ENCODE measurements around the gene FGFBP2.
A peak's percentile ranks its signal among the peaks of the same experiment; 100 is the strongest.

Gene FGFBP2

GRCh38 chr4:15944895-15945294 lies 18.1 kb downstream of the FGFBP2 start:
- H3K4me3 ChIP-seq (ENCODE audit: low read length) = no peak overlapping the region
- H3K4ac ChIP-seq (ENCODE audit: low read depth, low read length) = no peak overlapping the region
- H3K23ac ChIP-seq (ENCODE audit: low read length) = no peak overlapping the region
- H4K8ac ChIP-seq (ENCODE audit: low read depth, low read length) = no peak overlapping the region
- H3K27ac ChIP-seq (ENCODE audit: low read depth, low read length) = no peak overlapping the region
- H3K4me1 ChIP-seq (ENCODE audit: control insufficient read depth, low read depth, low read length) = peaks cover 3% of the 10 kb centered on the region
- no peak overlapping the region for H2BK15ac ChIP-seq (replicated peaks; ENCODE audit: low read depth)
- no peaks in the 10 kb centered on the region for H3K27me3 ChIP-seq (ENCODE audit: insufficient read depth, low read length, poor library complexity)
- WGBS (ENCODE audit: extremely low coverage, insufficient coverage, low lambda C conversion rate) = no CpG with 5 or more reads among the region's 2 CpGs
- no peaks in the 10 kb centered on the region for H3K79me2 ChIP-seq (ENCODE audit: control insufficient read depth, insufficient read depth, low read length)
- H2AK5ac ChIP-seq (ENCODE audit: low read length) = no peak overlapping the region
- no peak overlapping the region for H3K56ac ChIP-seq (ENCODE audit: low read length)
- no peak overlapping the region for H2BK5ac ChIP-seq (ENCODE audit: low read length)
- DNase-seq = no peak
- no peaks in the 10 kb centered on the region for H3K36me3 ChIP-seq (ENCODE audit: control insufficient read depth, insufficient read depth, low read length)
- no peak overlapping the region for H2BK120ac ChIP-seq (ENCODE audit: low read depth, low read length)
- H3K79me1 ChIP-seq (ENCODE audit: low read length) = no peaks in the 10 kb centered on the region
- H3K18ac ChIP-seq (ENCODE audit: low read length) = no peak overlapping the region
- H3K4me2 ChIP-seq (ENCODE audit: low read length) = no peak overlapping the region
- no peak overlapping the region for H3K9ac ChIP-seq (ENCODE audit: low read length)
- H4K5ac ChIP-seq (ENCODE audit: low read length) = no peak overlapping the region

DNA sequence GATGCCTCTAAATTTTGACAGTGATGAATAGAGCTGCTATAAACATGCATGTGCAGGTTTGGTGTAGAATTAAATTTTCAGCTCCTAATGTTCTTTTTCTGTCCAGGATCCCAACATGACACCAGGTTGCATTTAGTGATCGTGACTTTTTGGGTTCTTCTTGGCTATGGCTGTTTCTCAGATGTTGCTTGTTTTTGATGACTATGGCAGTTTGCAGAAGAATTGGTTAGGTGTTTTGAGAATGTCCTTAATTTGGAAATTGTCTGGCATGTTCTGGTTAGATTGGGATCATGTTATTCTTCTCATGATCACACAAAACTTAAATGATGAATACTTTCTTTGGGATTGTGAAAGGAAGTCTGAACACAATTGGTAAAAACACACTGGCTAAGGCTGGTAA lies 20.7 kb downstream of the FGFBP2 start:
- H3K18ac ChIP-seq (ENCODE audit: low read length) = no peak overlapping the region
- no peak overlapping the region for H3K4me2 ChIP-seq (ENCODE audit: low read length)
- DNase-seq = no peak
- no peak overlapping the region for H2BK120ac ChIP-seq (ENCODE audit: low read depth, low read length)
- H4K5ac ChIP-seq (ENCODE audit: low read length) = no peak overlapping the region
- no peak overlapping the region for H3K4ac ChIP-seq (ENCODE audit: low read depth, low read length)
- WGBS (ENCODE audit: extremely low coverage, insufficient coverage, low lambda C conversion rate) = no CpG with 5 or more reads among the region's 1 CpG
- no peak overlapping the region for H2AK5ac ChIP-seq (ENCODE audit: low read length)
- no peak overlapping the region for H2BK15ac ChIP-seq (replicated peaks; ENCODE audit: low read depth)
- no peak overlapping the region for H3K4me3 ChIP-seq (ENCODE audit: low read length)
- H3K79me2 ChIP-seq (ENCODE audit: control insufficient read depth, insufficient read depth, low read length) = no peaks in the 10 kb centered on the region
- H4K8ac ChIP-seq (ENCODE audit: low read depth, low read length) = no peak overlapping the region
- no peak overlapping the region for H3K27ac ChIP-seq (ENCODE audit: low read depth, low read length)
- no peak overlapping the region for H3K56ac ChIP-seq (ENCODE audit: low read length)
- H3K9ac ChIP-seq (ENCODE audit: low read length) = no peak overlapping the region
- no peaks in the 10 kb centered on the region for H3K36me3 ChIP-seq (ENCODE audit: control insufficient read depth, insufficient read depth, low read length)
- no peak overlapping the region for H3K23ac ChIP-seq (ENCODE audit: low read length)
- H2BK5ac ChIP-seq (ENCODE audit: low read length) = no peak overlapping the region
- H3K4me1 ChIP-seq (ENCODE audit: control insufficient read depth, low read depth, low read length) = peaks cover 3% of the 10 kb centered on the region
- H3K79me1 ChIP-seq (ENCODE audit: low read length) = no peaks in the 10 kb centered on the region
- no peaks in the 10 kb centered on the region for H3K27me3 ChIP-seq (ENCODE audit: insufficient read depth, low read length, poor library complexity)

DNA sequence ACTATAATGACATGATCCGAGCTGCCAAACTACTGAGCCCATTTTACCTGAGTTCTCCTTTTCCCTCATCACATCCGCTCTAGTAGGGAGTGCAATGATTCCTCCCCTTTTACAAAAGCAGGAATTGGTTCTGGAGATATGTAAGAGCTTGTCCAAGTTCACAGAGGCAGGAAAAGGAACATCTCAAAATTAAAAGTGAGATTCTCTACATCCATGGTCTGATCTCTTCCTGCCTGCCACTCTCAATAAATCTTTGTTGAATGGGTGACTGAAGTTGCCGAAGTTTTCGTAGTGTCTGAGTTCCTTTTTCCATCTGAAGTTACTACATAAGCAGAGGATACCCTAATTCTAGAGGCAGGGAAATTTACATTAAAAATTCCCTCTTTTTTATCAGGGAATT lies 24.3 kb downstream of the FGFBP2 start, which contains the start of gene FGFBP1:
TSS of gene FGFBP1 (minus strand) at position 101 of the 400 bp plus-strand sequence. CDS start 2,108 bp downstream, outside the sequence.
- Histone ChIP-seq H3K4ac (ENCODE audit: low read depth, low read length) (no peak within 1 kb of the TSS), H3K79me2 (ENCODE audit: control insufficient read depth, insufficient read depth, low read length) (no peaks in the 10 kb centered on the region), H3K4me1 (ENCODE audit: control insufficient read depth, low read depth, low read length) (no peaks in the 10 kb centered on the region), H3K9ac (ENCODE audit: low read length) (no peak within 1 kb of the TSS), H3K79me1 (ENCODE audit: low read length) (no peaks in the 10 kb centered on the region), H3K4me2 (ENCODE audit: low read length) (no peak within 1 kb of the TSS), H3K23ac (ENCODE audit: low read length) (no peak within 1 kb of the TSS), H3K4me3 (ENCODE audit: low read length) (no peak within 1 kb of the TSS), H2BK15ac (replicated peaks; ENCODE audit: low read depth) (no peak within 1 kb of the TSS), H4K5ac (ENCODE audit: low read length) (no peak within 1 kb of the TSS), H2AK5ac (ENCODE audit: low read length) (no peak within 1 kb of the TSS), H3K27ac (ENCODE audit: low read depth, low read length) (no peak within 1 kb of the TSS), H3K36me3 (ENCODE audit: control insufficient read depth, insufficient read depth, low read length) (no peaks in the 10 kb centered on the region), H3K56ac (ENCODE audit: low read length) (no peak within 1 kb of the TSS), H3K18ac (ENCODE audit: low read length) (no peak within 1 kb of the TSS), H2BK5ac (ENCODE audit: low read length) (no peak within 1 kb of the TSS), H2BK120ac (ENCODE audit: low read depth, low read length) (no peak within 1 kb of the TSS), H4K8ac (ENCODE audit: low read depth, low read length) (no peak within 1 kb of the TSS), H3K27me3 (ENCODE audit: insufficient read depth, low read length, poor library complexity) (no peaks in the 10 kb centered on the region)
- no CpG with 5 or more reads among the region's 4 CpGs for WGBS (ENCODE audit: extremely low coverage, insufficient coverage, low lambda C conversion rate)
- no peak for DNase-seq

DNA sequence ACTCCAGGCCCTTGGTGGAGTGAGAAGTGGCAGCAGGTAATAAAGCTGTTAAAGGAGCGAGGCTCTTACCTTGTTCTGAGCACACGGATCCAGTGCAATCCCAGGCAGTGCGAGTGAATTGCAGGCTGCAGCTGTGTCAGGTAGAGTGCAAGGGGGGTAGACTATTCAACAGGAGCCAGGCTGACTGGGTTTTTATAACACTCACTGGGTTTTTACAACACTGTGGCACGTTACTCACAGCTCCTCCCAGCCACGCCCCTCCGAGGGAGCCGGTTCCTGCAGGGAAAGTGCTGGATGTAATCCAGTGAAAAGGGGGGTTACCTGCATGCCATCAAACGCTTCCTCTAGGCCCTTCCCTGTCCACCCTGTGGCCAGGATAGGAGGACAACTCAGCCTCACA lies 24.8 kb downstream of the FGFBP2 start:
- Histone ChIP-seq H2BK120ac (ENCODE audit: low read depth, low read length) (no peak overlapping the region), H3K4me2 (ENCODE audit: low read length) (no peak overlapping the region), H3K79me1 (ENCODE audit: low read length) (no peaks in the 10 kb centered on the region), H3K23ac (ENCODE audit: low read length) (no peak overlapping the region), H3K4me3 (ENCODE audit: low read length) (no peak overlapping the region), H2BK5ac (ENCODE audit: low read length) (no peak overlapping the region), H3K36me3 (ENCODE audit: control insufficient read depth, insufficient read depth, low read length) (no peaks in the 10 kb centered on the region), H3K18ac (ENCODE audit: low read length) (no peak overlapping the region), H3K56ac (ENCODE audit: low read length) (no peak overlapping the region), H4K8ac (ENCODE audit: low read depth, low read length) (no peak overlapping the region), H2BK15ac (replicated peaks; ENCODE audit: low read depth) (no peak overlapping the region), H2AK5ac (ENCODE audit: low read length) (no peak overlapping the region), H3K4me1 (ENCODE audit: control insufficient read depth, low read depth, low read length) (no peaks in the 10 kb centered on the region), H3K27me3 (ENCODE audit: insufficient read depth, low read length, poor library complexity) (no peaks in the 10 kb centered on the region), H4K5ac (ENCODE audit: low read length) (no peak overlapping the region), H3K79me2 (ENCODE audit: control insufficient read depth, insufficient read depth, low read length) (no peaks in the 10 kb centered on the region), H3K9ac (ENCODE audit: low read length) (no peak overlapping the region), H3K27ac (ENCODE audit: low read depth, low read length) (no peak overlapping the region), H3K4ac (ENCODE audit: low read depth, low read length) (no peak overlapping the region)
- WGBS (ENCODE audit: extremely low coverage, insufficient coverage, low lambda C conversion rate) = no CpG with 5 or more reads among the region's 8 CpGs
- peak; percentile 67 for DNase-seq

DNA sequence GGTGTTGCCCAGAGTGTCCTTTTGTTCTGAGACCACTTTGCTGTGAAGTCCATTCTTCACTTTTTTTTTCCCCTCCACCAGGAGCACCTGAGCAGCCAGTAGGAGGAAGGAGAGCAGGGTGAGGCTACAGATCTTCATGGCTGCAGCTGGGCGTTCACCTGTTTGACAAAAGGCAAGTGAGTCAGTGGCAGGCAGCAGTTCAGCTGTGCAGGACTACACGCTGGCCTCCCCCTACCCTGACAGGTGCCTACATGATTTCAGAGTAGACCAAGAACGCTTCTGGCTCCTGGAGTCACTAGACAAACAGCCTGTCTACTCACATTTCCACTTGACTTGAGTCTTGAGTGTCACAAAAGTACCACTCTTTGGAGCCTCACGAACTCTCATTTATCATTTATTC lies 26.5 kb downstream of the FGFBP2 start:
- Histone ChIP-seq H2AK5ac (ENCODE audit: low read length) (no peak overlapping the region), H4K5ac (ENCODE audit: low read length) (no peak overlapping the region), H3K23ac (ENCODE audit: low read length) (no peak overlapping the region), H3K4me3 (ENCODE audit: low read length) (no peak overlapping the region), H3K36me3 (ENCODE audit: control insufficient read depth, insufficient read depth, low read length) (no peaks in the 10 kb centered on the region), H3K9ac (ENCODE audit: low read length) (no peak overlapping the region), H2BK5ac (ENCODE audit: low read length) (no peak overlapping the region), H3K4me1 (ENCODE audit: control insufficient read depth, low read depth, low read length) (no peaks in the 10 kb centered on the region), H3K27ac (ENCODE audit: low read depth, low read length) (no peak overlapping the region), H2BK15ac (replicated peaks; ENCODE audit: low read depth) (no peak overlapping the region), H3K4me2 (ENCODE audit: low read length) (no peak overlapping the region), H3K79me2 (ENCODE audit: control insufficient read depth, insufficient read depth, low read length) (no peaks in the 10 kb centered on the region), H3K18ac (ENCODE audit: low read length) (no peak overlapping the region), H4K8ac (ENCODE audit: low read depth, low read length) (no peak overlapping the region), H3K79me1 (ENCODE audit: low read length) (no peaks in the 10 kb centered on the region), H2BK120ac (ENCODE audit: low read depth, low read length) (no peak overlapping the region), H3K4ac (ENCODE audit: low read depth, low read length) (no peak overlapping the region), H3K27me3 (ENCODE audit: insufficient read depth, low read length, poor library complexity) (no peaks in the 10 kb centered on the region), H3K56ac (ENCODE audit: low read length) (no peak overlapping the region)
- no CpG with 5 or more reads among the region's 4 CpGs for WGBS (ENCODE audit: extremely low coverage, insufficient coverage, low lambda C conversion rate)
- no peak for DNase-seq
